Activated CD8-positive, alpha-beta T cell treated with anti-CD3 and anti-CD28 coated beads for 36 hours (primary cell): Measurements from ENCODE around the gene TSGA10IP. TPM values are rescaled to one million over a fixed set of nuclear protein-coding genes. Genes with fewer than 3 reads are reported as not detected.
A peak's percentile ranks its signal among the peaks of the same experiment; 100 is the strongest.

Experiments used
- ATAC-seq: fragments of 200-7000 bp; cut with Tn5 transposase; one replicate; pipeline ENCODE4 v1.10.0; 2021; ENCODE audit warnings: mild to moderate bottlenecking, moderate library complexity
- CTCF ChIA-PET: fragments of 350-600 bp; sonication (Branson Sonifier 250); formaldehyde crosslinking; loops from one replicate; lab custom pipeline; 2021; ENCODE audit warnings: antibody characterized with exemption; lab: Charles Lee
- POLR2A ChIA-PET: fragments of 350-600 bp; sonication (Branson Sonifier 250); formaldehyde crosslinking; loops from one replicate; lab custom pipeline; 2021; ENCODE audit warnings: antibody characterized with exemption; lab: Charles Lee
- DNase-seq: peaks from one replicate; pipeline ENCODE4 v3.0.0-alpha.2; 2020
- H3K27ac Mint-ChIP-seq: one replicate; pipeline ENCODE4 v1.8.0; 2021; ENCODE audit warnings: mild to moderate bottlenecking, mixed read lengths
- H3K27me3 Mint-ChIP-seq: one replicate; pipeline ENCODE4 v1.8.0; 2021; ENCODE audit warnings: mixed read lengths
- H3K36me3 Mint-ChIP-seq: one replicate; pipeline ENCODE4 v1.8.0; 2021; ENCODE audit warnings: low read depth, mixed read lengths
- H3K4me1 Mint-ChIP-seq: one replicate; pipeline ENCODE4 v1.8.0; 2021; ENCODE audit warnings: low read depth, mixed read lengths
- H3K4me3 Mint-ChIP-seq: one replicate; pipeline ENCODE4 v1.8.0; 2021; ENCODE audit warnings: mild to moderate bottlenecking, moderate library complexity, mixed read lengths
- H3K9me3 Mint-ChIP-seq: one replicate; pipeline ENCODE4 v1.8.0; 2021; ENCODE audit warnings: mixed read lengths
- intact Hi-C: fragments of 100-400 bp; cut with micrococcal nuclease; formaldehyde crosslinking; loops from one replicate; pipeline ENCODE4 v1.10.0; 2022
- total RNA-seq, 2 experiments: library from RNA; stranded (reverse); gene quantifications; one replicate each; pipeline ENCODE4 v1.2.3, GENCODE V29; 2021
- TF ChIP-seq, protein P1 (sequence below): fragments of 200-600 bp; IDR thresholded peaks from one replicate; pipeline ENCODE4 v1.8.0; 2022; ENCODE audit warnings: antibody characterized with exemption, mild to moderate bottlenecking

Gene TSGA10IP
- total RNA-seq = not detected

DNA sequence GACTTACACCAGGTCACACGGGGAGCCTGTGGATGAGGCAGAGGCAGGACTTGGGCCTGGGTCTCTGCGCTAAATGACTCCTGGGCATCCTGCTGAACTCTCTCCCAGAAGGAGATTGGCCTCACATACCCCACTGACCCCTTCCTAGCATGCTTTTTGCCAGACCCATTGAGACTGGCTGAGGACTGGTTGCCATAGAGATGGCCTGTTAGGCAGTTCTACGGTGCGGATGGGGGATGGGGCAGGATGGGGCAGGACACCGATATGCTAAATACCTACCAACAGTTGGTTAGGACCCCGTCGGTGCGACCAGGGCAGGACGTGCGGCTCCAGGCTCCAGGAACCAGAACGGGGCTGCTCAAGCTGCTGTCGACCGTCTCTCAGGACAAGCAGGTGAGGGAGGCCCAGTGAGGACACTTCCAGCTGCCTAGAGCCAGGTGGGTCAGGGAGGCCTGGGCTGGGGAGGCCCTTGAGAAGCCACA is at the start of gene TSGA10IP:
Gene TSGA10IP, plus strand, starts transcription at position 51 of the 482 bp plus-strand sequence. Its CDS starts 196 bp downstream, at position 247.
- TF ChIP-seq, protein P1, sequence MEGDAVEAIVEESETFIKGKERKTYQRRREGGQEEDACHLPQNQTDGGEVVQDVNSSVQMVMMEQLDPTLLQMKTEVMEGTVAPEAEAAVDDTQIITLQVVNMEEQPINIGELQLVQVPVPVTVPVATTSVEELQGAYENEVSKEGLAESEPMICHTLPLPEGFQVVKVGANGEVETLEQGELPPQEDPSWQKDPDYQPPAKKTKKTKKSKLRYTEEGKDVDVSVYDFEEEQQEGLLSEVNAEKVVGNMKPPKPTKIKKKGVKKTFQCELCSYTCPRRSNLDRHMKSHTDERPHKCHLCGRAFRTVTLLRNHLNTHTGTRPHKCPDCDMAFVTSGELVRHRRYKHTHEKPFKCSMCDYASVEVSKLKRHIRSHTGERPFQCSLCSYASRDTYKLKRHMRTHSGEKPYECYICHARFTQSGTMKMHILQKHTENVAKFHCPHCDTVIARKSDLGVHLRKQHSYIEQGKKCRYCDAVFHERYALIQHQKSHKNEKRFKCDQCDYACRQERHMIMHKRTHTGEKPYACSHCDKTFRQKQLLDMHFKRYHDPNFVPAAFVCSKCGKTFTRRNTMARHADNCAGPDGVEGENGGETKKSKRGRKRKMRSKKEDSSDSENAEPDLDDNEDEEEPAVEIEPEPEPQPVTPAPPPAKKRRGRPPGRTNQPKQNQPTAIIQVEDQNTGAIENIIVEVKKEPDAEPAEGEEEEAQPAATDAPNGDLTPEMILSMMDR = no peak
- intact Hi-C loops = no loop called here

DNA sequence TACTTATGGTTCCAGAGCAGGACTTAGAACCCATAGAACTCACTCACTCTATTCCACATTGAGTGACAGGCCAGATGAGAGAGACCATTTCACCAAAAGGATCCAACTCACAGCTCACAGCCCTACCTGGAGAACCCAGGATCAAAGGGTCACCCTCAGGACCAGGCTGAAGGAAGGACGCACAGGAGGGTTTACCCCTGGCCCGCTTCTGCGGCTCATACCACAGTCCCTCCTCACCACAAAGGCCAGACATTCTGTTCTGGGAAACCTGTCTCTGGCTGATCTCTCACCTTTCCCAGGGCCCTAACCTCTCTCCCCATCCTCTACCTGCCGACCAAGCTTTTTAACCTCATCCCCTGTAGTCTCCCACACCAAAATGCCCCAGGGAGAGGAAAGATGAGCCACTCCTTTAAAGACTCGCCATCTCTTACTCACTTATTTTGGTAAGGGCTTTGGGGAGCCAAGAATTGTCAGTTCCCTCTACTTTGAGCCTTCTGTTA is 49.7 kb upstream of the TSGA10IP start:
- ATAC-seq = no peak
- H3K27ac Mint-ChIP-seq = peak overlapping the region; percentile 53
- CTCF ChIA-PET = interaction anchor here (0.7 to 7.1 kb wide), 2 partner anchors 11 to 276 kb away, joined by 3 to 50 read pairs; no protein-coding TSS in a partner anchor
- intact Hi-C loops = loop anchor here (10.0 kb wide), 1 partner anchor 69 kb away; the partner anchor contains the start of gene SART1
- no peaks in the 10 kb centered on the region for H3K9me3 Mint-ChIP-seq
- DNase-seq = no peak
- TF ChIP-seq, protein P1 = no peak
- POLR2A ChIA-PET = interaction anchor here (0.7 to 28.1 kb wide), 7 partner anchors 19 to 66 kb away, joined by 3 to 560 read pairs (median 4); partner anchors contain the start of genes CFL1, EFEMP2, MUS81 and SART1
- H3K36me3 Mint-ChIP-seq = peaks cover 46% of the 10 kb centered on the region
- H3K4me3 Mint-ChIP-seq = no peak overlapping the region
- no peaks in the 10 kb centered on the region for H3K27me3 Mint-ChIP-seq
- H3K4me1 Mint-ChIP-seq = peaks cover 45% of the 10 kb centered on the region

More for the DNA sequence above, at the start of gene TSGA10IP:
- Mint-ChIP-seq H3K27me3 (no peaks in the 10 kb centered on the region), H3K4me3 (no peak within 1 kb of the TSS), H3K4me1 (peaks cover 3% of the 10 kb centered on the region), H3K9me3 (no peaks in the 10 kb centered on the region), H3K27ac (no peak within 1 kb of the TSS), H3K36me3 (no peaks in the 10 kb centered on the region)
- ATAC-seq (no peak), DNase-seq (no peak)
- ChIA-PET POLR2A (no interaction called here), CTCF (interaction anchor here (1.7 kb wide), 1 partner anchor 166 kb away, joined by 3 read pairs; no protein-coding TSS in a partner anchor)

DNA sequence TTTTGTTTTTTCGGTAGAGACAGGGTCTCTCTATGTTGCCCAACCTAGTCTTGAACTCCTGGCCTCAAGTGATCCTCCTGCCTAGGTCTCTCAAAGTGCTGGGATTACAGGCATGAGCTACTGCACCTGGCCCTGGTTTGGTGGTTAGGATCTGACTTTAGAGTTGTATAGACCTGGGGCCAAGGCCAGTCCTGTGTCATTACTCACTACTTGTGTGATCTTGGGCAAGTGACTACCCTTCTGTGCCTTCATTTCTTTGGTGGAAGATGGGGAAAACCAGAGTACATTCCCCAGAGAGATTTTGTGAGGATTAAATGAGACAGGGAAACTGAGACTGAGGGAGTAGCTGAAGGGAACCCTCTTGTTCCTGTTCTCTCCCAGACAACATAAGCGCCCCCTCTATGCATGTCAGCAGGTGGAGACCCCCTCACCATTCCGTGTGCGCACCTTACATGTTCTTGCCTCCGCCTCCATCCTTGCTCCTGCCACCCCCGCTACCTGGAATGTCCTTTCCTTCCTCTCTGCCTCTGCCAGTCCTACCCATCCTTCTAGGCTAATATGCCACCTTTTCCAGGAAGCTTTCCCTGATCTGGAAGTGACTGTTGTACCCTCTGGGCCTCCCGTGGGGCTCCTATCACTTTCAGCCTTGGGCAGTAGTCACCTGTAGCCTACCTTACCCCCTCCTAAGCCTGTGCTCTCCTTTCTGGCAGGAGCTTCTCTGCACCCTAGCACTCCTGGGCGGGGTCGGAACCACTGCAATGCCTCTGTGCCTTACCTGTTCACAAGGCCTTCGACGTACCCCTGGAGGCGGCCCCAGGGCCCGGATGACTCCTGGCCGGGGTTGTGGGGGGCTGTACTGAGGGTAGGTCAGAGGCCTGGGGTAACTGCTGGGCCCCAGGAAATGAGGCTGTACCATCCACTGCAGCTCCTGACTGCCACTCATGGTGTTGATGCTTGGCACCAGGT is 49.0 kb upstream of the TSGA10IP start:
- Mint-ChIP-seq H3K27ac (peak overlapping the region; percentile 57), H3K4me1 (peaks cover 46% of the 10 kb centered on the region), H3K9me3 (no peaks in the 10 kb centered on the region), H3K27me3 (no peaks in the 10 kb centered on the region), H3K4me3 (no peak overlapping the region), H3K36me3 (peaks cover 46% of the 10 kb centered on the region)
- ATAC-seq = no peak
- no peak for DNase-seq
- ChIA-PET POLR2A (interaction anchor here (0.7 to 28.1 kb wide), 9 partner anchors 8 to 65 kb away, joined by 3 to 560 read pairs (median 4); partner anchors contain the start of genes CFL1, EFEMP2, FIBP and MUS81), CTCF (interaction anchor here (1.2 to 7.1 kb wide), 3 partner anchors 7 to 148 kb away, joined by 3 to 50 read pairs (median 37); partner anchors contain the start of genes CCDC85B and FIBP)
- TF ChIP-seq, protein P1 = no peak
- intact Hi-C loops = loop anchor here (10.0 kb wide), 1 partner anchor 68 kb away; the partner anchor contains the start of gene SART1

DNA sequence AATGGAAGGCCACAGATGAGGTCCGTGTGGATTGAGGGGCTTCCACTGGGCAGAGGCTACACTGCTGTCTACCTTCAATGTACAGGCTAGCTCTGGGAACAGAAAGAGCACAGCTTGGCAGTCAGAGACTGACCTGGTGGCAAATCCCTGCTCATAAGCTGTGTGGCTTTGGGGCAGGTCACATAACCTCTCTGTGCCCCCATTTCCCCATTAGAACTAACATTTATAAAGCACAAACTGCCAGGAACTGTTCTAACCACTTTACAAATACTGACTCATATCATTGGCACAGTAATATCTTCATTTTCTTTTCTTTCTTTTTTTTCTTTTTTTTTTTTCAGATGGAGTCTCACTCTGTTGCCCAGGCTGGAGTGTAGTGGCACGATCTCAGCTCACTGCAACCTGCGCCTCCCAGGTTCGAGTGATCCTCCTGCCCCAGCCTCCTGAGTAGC is 48.2 kb upstream of the TSGA10IP start:
- Mint-ChIP-seq H3K27ac (peak overlapping the region; percentile 57), H3K4me1 (peaks cover 49% of the 10 kb centered on the region), H3K36me3 (peaks cover 38% of the 10 kb centered on the region), H3K9me3 (no peaks in the 10 kb centered on the region), H3K4me3 (no peak overlapping the region), H3K27me3 (peaks cover under 1% of the 10 kb centered on the region)
- POLR2A ChIA-PET = interaction anchor here (0.6 to 28.1 kb wide), 8 partner anchors 7 to 474 kb away, joined by 3 to 560 read pairs (median 6); partner anchors contain the start of genes CCDC85B, CFL1, EFEMP2 and FIBP
- DNase-seq = no peak
- TF ChIP-seq, protein P1 = no peak
- CTCF ChIA-PET = interaction anchor here (1.2 to 7.1 kb wide), 4 partner anchors 8 to 148 kb away, joined by 3 to 50 read pairs (median 22); partner anchors contain the start of genes CCDC85B and FIBP
- intact Hi-C loops = loop anchor here (10.0 kb wide), 1 partner anchor 68 kb away; the partner anchor contains the start of gene SART1
- ATAC-seq = no peak
